RWPE1 (cell line): ENCODE measurements around the gene SRRM2.

ENCODE experiments used
- CTCF ChIA-PET: fragments of 350-600 bp; sonication (Branson Sonifier 250); formaldehyde crosslinking; extraction: SDS; loops from one replicate; lab custom pipeline; 2021; lab: Yijun Ruan, JAX
- POLR2A ChIA-PET: fragments of 400-600 bp; formaldehyde crosslinking; extraction: SDS; loops from one replicate; lab custom pipeline; 2020; ENCODE audit warnings: antibody characterized with exemption; ENCODE audit not compliant: low non-redundant PET; lab: Yijun Ruan, JAX
- DNase-seq: peaks from one replicate; pipeline ENCODE4 v3.0.0; 2012; ENCODE audit warnings: low spot score
- H3K27ac ChIP-seq: fragments of 450-650 bp; 2 replicates; pipeline ENCODE4 v1.5.1; 2017
- CTCF ChIP-seq: fragments of 450-650 bp; conservative IDR thresholded peaks from 2 replicates; pipeline ENCODE4 v1.5.1; 2017; ENCODE audit warnings: low read depth, mild to moderate bottlenecking

Gene SRRM2

GRCh38 chr16:2752035-2752849, at the start of gene SRRM2:
Gene SRRM2, plus strand, starts transcription at chr16:2752638. Its CDS starts 3,727 bp downstream, at chr16:2756365.
- CTCF ChIA-PET: no interaction called here
- H3K27ac ChIP-seq: peak within 1 kb of the TSS; percentile 99
- no peak for TF ChIP-seq CTCF

GRCh38 chr16:2702871-2703745, 49.3 kb upstream of the SRRM2 start:
- ChIA-PET POLR2A (interaction anchor here (0.5 to 0.6 kb wide), 2 partner anchors 76 to 410 kb away, joined by 3 to 7 read pairs; no protein-coding TSS in a partner anchor), CTCF (interaction anchor here (1.1 kb wide), 1 partner anchor 120 kb away, joined by 4 read pairs; no protein-coding TSS in a partner anchor)
- no peak for TF ChIP-seq CTCF
- 0 out of 2 replicates have a peak overlapping the region, but pooled peaks have one; percentile 2 for H3K27ac ChIP-seq
- DNase-seq: no peak

More at GRCh38 chr16:2752035-2752849, at the start of gene SRRM2:
- peak; percentile 92 for DNase-seq
- POLR2A ChIA-PET: interaction anchor here (0.6 to 1.9 kb wide), 2 partner anchors 16 to 1442 kb away, joined by 3 to 12 read pairs; no protein-coding TSS in a partner anchor

GRCh38 chr16:2704166-2704982, 48.1 kb upstream of the SRRM2 start:
- ChIA-PET CTCF (no interaction called here), POLR2A (interaction anchor here (0.5 to 0.6 kb wide), 2 partner anchors 75 to 411 kb away, joined by 3 to 7 read pairs; no protein-coding TSS in a partner anchor)
- no peak for TF ChIP-seq CTCF
- no peak for DNase-seq
- H3K27ac ChIP-seq: no peak overlapping the region

- no peak overlapping the region for H3K27ac ChIP-seq
- no peak for TF ChIP-seq CTCF
- POLR2A ChIA-PET: no interaction called here
- CTCF ChIA-PET: no interaction called here
- no peak for DNase-seq
Measured at GRCh38 chr16:2704983-2705275, 47.5 kb upstream of the SRRM2 start.

- DNase-seq: no peak
- no peak overlapping the region for H3K27ac ChIP-seq
- no peak for TF ChIP-seq CTCF
- POLR2A ChIA-PET: no interaction called here
- CTCF ChIA-PET: no interaction called here
Measured at GRCh38 chr16:2705351-2705750, 47.1 kb upstream of the SRRM2 start.

- ChIA-PET POLR2A (no interaction called here), CTCF (no interaction called here)
- H3K27ac ChIP-seq: no peak overlapping the region
- DNase-seq: no peak
- no peak for TF ChIP-seq CTCF
Measured at GRCh38 chr16:2706085-2706484, 46.4 kb upstream of the SRRM2 start.
